Measurements from ENCODE around the gene PRDM1.

Gene PRDM1

GRCh38 chr6:106085984-106086813, at the start of gene PRDM1:
Gene PRDM1 (plus strand): TSS chr6:106086336. CDS start chr6:106086554, 218 bp downstream.
- DNase-seq, result peak in 1 of 2 donors; percentile 53

GRCh38 chr6:106037060-106037459, 49.1 kb upstream of the PRDM1 start:
- DNase-seq, result no peak

GRCh38 chr6:106039897-106040592, 46.1 kb upstream of the PRDM1 start:
- DNase-seq, result no peak

GRCh38 chr6:106044151-106044550, 42.0 kb upstream of the PRDM1 start:
- no peak for DNase-seq

GRCh38 chr6:106045077-106045476, 41.1 kb upstream of the PRDM1 start:
- no peak for DNase-seq

- DNase-seq, result no peak
Measured at GRCh38 chr6:106046116-106046853, 39.9 kb upstream of the PRDM1 start.

GRCh38 chr6:106046854-106047200, 39.3 kb upstream of the PRDM1 start:
- DNase-seq, result no peak

GRCh38 chr6:106048336-106048735, 37.8 kb upstream of the PRDM1 start:
- no peak for DNase-seq

GRCh38 chr6:106050538-106050937, 35.6 kb upstream of the PRDM1 start:
- DNase-seq, result no peak

GRCh38 chr6:106051226-106051625, 34.9 kb upstream of the PRDM1 start:
- DNase-seq, result no peak

GRCh38 chr6:106053484-106054205, 32.5 kb upstream of the PRDM1 start:
- no peak for DNase-seq

GRCh38 chr6:106055489-106055888, 30.6 kb upstream of the PRDM1 start:
- DNase-seq, result no peak

- no peak for DNase-seq
Measured at GRCh38 chr6:106056060-106056745, 29.9 kb upstream of the PRDM1 start.

- no peak for DNase-seq
Measured at GRCh38 chr6:106056746-106057390, 29.3 kb upstream of the PRDM1 start.

- no peak for DNase-seq
Measured at GRCh38 chr6:106059331-106059730, 26.8 kb upstream of the PRDM1 start.

GRCh38 chr6:106060167-106060566, 26.0 kb upstream of the PRDM1 start:
- DNase-seq, result no peak

- no peak for DNase-seq
Measured at GRCh38 chr6:106063448-106063850, 22.7 kb upstream of the PRDM1 start.

GRCh38 chr6:106064142-106064541, 22.0 kb upstream of the PRDM1 start:
- no peak for DNase-seq

- no peak for DNase-seq
Measured at GRCh38 chr6:106064756-106065155, 21.4 kb upstream of the PRDM1 start.

- no peak for DNase-seq
Measured at GRCh38 chr6:106066989-106067388, 19.1 kb upstream of the PRDM1 start.

GRCh38 chr6:106069478-106069877, 16.7 kb upstream of the PRDM1 start:
- no peak for DNase-seq

GRCh38 chr6:106070636-106071035, 15.5 kb upstream of the PRDM1 start:
- DNase-seq, result no peak

Measured in hippocampal formation (tissue), 2 donors.